ENCODE measurements around the gene OMP. TPM values are rescaled to one million over a fixed set of nuclear protein-coding genes. Genes with fewer than 3 reads are reported as not detected.

Gene OMP
- total RNA-seq, 1 experiment from 2014 or later = not detected

Other genes with a start within 250 kb of the OMP start
- 8.2 and 11.0 TPM in 2 replicates for gene ACER3, start 241.9 kb upstream of the OMP start, total RNA-seq (2014; rRNA removed; shearing (Covaris generic))
- gene B3GNT6, start 68.4 kb upstream of the OMP start, total RNA-seq (2014; rRNA removed; shearing (Covaris generic)) = not detected in 2 replicates
- 1.7 and 2.4 TPM in 2 replicates for gene CAPN5, start 35.9 kb upstream of the OMP start, total RNA-seq (2014; rRNA removed; shearing (Covaris generic))
- gene MYO7A, start 25.4 kb downstream of the OMP start, total RNA-seq (2014; rRNA removed; shearing (Covaris generic)) = 0.48 and 0.61 TPM in 2 replicates
- gene GDPD4, start 198.8 kb downstream of the OMP start, total RNA-seq (2014; rRNA removed; shearing (Covaris generic)) = not detected in 2 replicates